GM23338 (cell line): ENCODE data around the gene MYO1G.

Experiments used
- CTCF ChIP-seq, 2 experiments: fragments of 200-600 bp in 1 of 2; sonication (generic) in 1 of 2; conservative IDR thresholded peaks; 2 replicates each; pipeline versions ENCODE4 v1.5.1 to v1.6.1; 2016 to 2017; ENCODE audit warnings: antibody characterized with exemption in 2 of 2, low read depth in 2 of 2, mild to moderate bottlenecking in 2 of 2, moderate library complexity in 1 of 2
- EZH2 ChIP-seq: fragments of 200-600 bp; sonication (generic); IDR thresholded peaks from one replicate; pipeline ENCODE4 v1.8.0; 2017; ENCODE audit warnings: antibody characterized with exemption, mild to moderate bottlenecking, low read depth; ENCODE audit not compliant: unreplicated experiment
- EZH2phosphoT487 ChIP-seq: fragments of 200-600 bp; sonication (generic); IDR thresholded peaks from one replicate; pipeline ENCODE4 v1.8.1; 2018; ENCODE audit warnings: antibody characterized with exemption; ENCODE audit not compliant: unreplicated experiment
- POLR2AphosphoS5 ChIP-seq: IDR thresholded peaks from 2 replicates; pipeline ENCODE4 v1.6.1; 2016; ENCODE audit warnings: antibody characterized with exemption, low read depth
- REST ChIP-seq: IDR thresholded peaks from one replicate; pipeline ENCODE4 v1.6.1; 2018; ENCODE audit warnings: antibody characterized with exemption; ENCODE audit not compliant: unreplicated experiment
- STAT1 ChIP-seq: IDR thresholded peaks from one replicate; pipeline ENCODE4 v1.6.1; 2016; ENCODE audit warnings: antibody characterized with exemption; ENCODE audit not compliant: unreplicated experiment

GRCh38 chr7:44973610-44974401, 5.0 kb downstream of the MYO1G start:
- TF ChIP-seq CTCF (conservative IDR thresholded peaks at IDR 0.05; ENCODE audit: low read depth in 2 of 2) (peak; percentile 42 to 48), EZH2 (no peak), REST (no peak), POLR2AphosphoS5 (no peak), STAT1 (no peak), EZH2phosphoT487 (no peak)
